Uterus (tissue), 4 donors: ENCODE measurements around the gene SNX33. TPM values are rescaled to one million over a fixed set of nuclear protein-coding genes. Genes with fewer than 3 reads are reported as not detected.

Source experiments
- DNase-seq, 2 donors: peaks; one replicate each; pipeline ENCODE4 v3.0.0-alpha.2; 2019 to 2020
- H3K27ac ChIP-seq, 2 donors: fragments of 200-600 bp; sonication (generic); 1 replicate in 1 of 2; 2 replicates in 1 of 2; pipeline ENCODE4 v1.5.1; 2016 to 2018
- H3K27me3 ChIP-seq, 2 donors: fragments of 200-600 bp; sonication (generic); one replicate each; pipeline ENCODE4 v1.5.1; 2018 to 2019; ENCODE audit warnings: control low read depth in 1 of 2
- H3K36me3 ChIP-seq, 2 donors: fragments of 200-600 bp; sonication (generic); one replicate each; pipeline ENCODE4 v1.5.1; 2019; ENCODE audit warnings: control low read depth in 1 of 2
- H3K4me1 ChIP-seq, 2 donors: fragments of 200-600 bp; sonication (generic); one replicate each; pipeline ENCODE4 v1.5.1; 2018 to 2019; ENCODE audit warnings: control low read depth in 1 of 2
- H3K4me3 ChIP-seq, 2 donors: fragments of 200-600 bp; sonication (generic); 1 replicate in 1 of 2; 2 replicates in 1 of 2; pipeline ENCODE4 v1.5.1; 2018 to 2019; ENCODE audit warnings: mild to moderate bottlenecking in 1 of 2
- H3K9me3 ChIP-seq, 2 donors: fragments of 200-600 bp; sonication (generic); one replicate each; pipeline ENCODE4 v1.5.1; 2019; ENCODE audit warnings: control low read depth in 1 of 2
- CTCF ChIP-seq, 4 experiments: fragments of 200-600 bp in 2 of 4; fragments of 450-650 bp in 2 of 4; sonication (generic) in 2 of 4; IDR thresholded peaks; one replicate each; pipeline ENCODE4 v1.5.1; 2016 to 2019; ENCODE audit warnings: antibody characterized with exemption in 4 of 4, mild to moderate bottlenecking in 2 of 4, moderate library complexity in 1 of 4
- POLR2A ChIP-seq, 2 donors: fragments of 450-650 bp; IDR thresholded peaks; one replicate each; pipeline ENCODE4 v1.6.1; 2016; ENCODE audit warnings: antibody characterized with exemption in 2 of 2, mild to moderate bottlenecking in 1 of 2, moderate library complexity in 1 of 2
- intact Hi-C: fragments of 100-400 bp; cut with DNase I; formaldehyde crosslinking; loops from one replicate; pipeline ENCODE4 v1.15.1; 2023; ENCODE audit warnings: low total_unique reads
- total RNA-seq, 4 donors: library from RNA; depleted of rRNA in 3 of 4; stranded (reverse); fragments of >200 nt in 3 of 4; gene quantifications; one replicate each; pipeline versions ENCODE4 v1.1.0 to v1.2.4, GENCODE V29; 2014 to 2023
- donor health status: DM: yes; HTN: yes; CAD: no.

SNX33 gene
- total RNA-seq, 4 donors from 2014 or later = 8.7 to 43.6 (median 28.2) TPM

- Histone ChIP-seq H3K27me3 (no peaks in the 10 kb centered on the region), H3K9me3 (no peaks in the 10 kb centered on the region), H3K4me3 (peak overlapping the region; percentile 63 to 71), H3K4me1 (peaks cover 0 to 40% of the 10 kb centered on the region in 2 donors), H3K36me3 (no peaks in the 10 kb centered on the region), H3K27ac (peak overlapping the region; percentile 91 to 94)
- DNase-seq = peak; percentile 63 to 68
- intact Hi-C loops = no loop called here
- no peak for TF ChIP-seq POLR2A (IDR thresholded peaks at IDR 0.05)
- TF ChIP-seq CTCF (IDR thresholded peaks at IDR 0.05) = peak in 1 of 4 experiments; percentile 4
These were observed 666 bp downstream of the SNX33 start for GRCh38 chr15:75648156-75649000.

- intact Hi-C loops = no loop called here
- TF ChIP-seq CTCF (IDR thresholded peaks at IDR 0.05) (no peak), POLR2A (IDR thresholded peaks at IDR 0.05) (no peak)
- peak overlapping the region; percentile 63 to 71 for H3K4me3 ChIP-seq
These were observed 1.5 kb downstream of the SNX33 start for GRCh38 chr15:75649045-75649761.

GRCh38 chr15:75649848-75650247 lies 2.1 kb downstream of the SNX33 start:
- no peak for TF ChIP-seq CTCF (IDR thresholded peaks at IDR 0.05)
- TF ChIP-seq POLR2A (IDR thresholded peaks at IDR 0.05) = no peak
- Histone ChIP-seq H3K27me3 (no peaks in the 10 kb centered on the region), H3K9me3 (no peaks in the 10 kb centered on the region), H3K36me3 (no peaks in the 10 kb centered on the region), H3K4me3 (peak overlapping the region; percentile 19 to 30), H3K27ac (peak overlapping the region; percentile 91 to 94), H3K4me1 (peaks cover 2 to 54% of the 10 kb centered on the region in 2 donors)
- intact Hi-C loops = no loop called here
- DNase-seq = no peak

More at GRCh38 chr15:75649045-75649761, 1.5 kb downstream of the SNX33 start:
- DNase-seq = no peak
- Histone ChIP-seq H3K4me1 (peaks cover 2 to 48% of the 10 kb centered on the region in 2 donors), H3K9me3 (no peaks in the 10 kb centered on the region), H3K36me3 (no peaks in the 10 kb centered on the region), H3K27me3 (no peaks in the 10 kb centered on the region), H3K27ac (peak overlapping the region; percentile 91 to 94)

GRCh38 chr15:75650908-75651809 lies 3.4 kb downstream of the SNX33 start:
- Histone ChIP-seq H3K27ac (peak overlapping the region; percentile 61 to 73), H3K4me1 (peaks cover 2 to 62% of the 10 kb centered on the region in 2 donors), H3K4me3 (peak overlapping the region; percentile 19 to 30), H3K9me3 (no peaks in the 10 kb centered on the region), H3K27me3 (no peaks in the 10 kb centered on the region), H3K36me3 (no peaks in the 10 kb centered on the region)
- intact Hi-C loops = no loop called here
- TF ChIP-seq POLR2A (IDR thresholded peaks at IDR 0.05) = no peak
- no peak for TF ChIP-seq CTCF (IDR thresholded peaks at IDR 0.05)
- DNase-seq = no peak
